DND-41 (cell line): ENCODE data around the gene FN3KRP.

Experiments
- ATAC-seq: fragments of 200-7000 bp; cut with Tn5 transposase; 3 replicates; pipeline ENCODE4 v1.9.1; 2021; ENCODE audit warnings: low read depth; ENCODE audit not compliant: insufficient read depth
- DNase-seq: peaks from one replicate; pipeline ENCODE4 v3.0.0-alpha.2; 2020
- H2AFZ ChIP-seq: 2 replicates; pipeline ENCODE4 v1.6.0; 2012; ENCODE audit warnings: low read depth, low read length
- H3K27ac ChIP-seq: 2 replicates; pipeline ENCODE4 v1.5.1; 2012; ENCODE audit warnings: low read length, inconsistent platforms
- H3K27me3 ChIP-seq: fragments of 200-600 bp; sonication (generic); 2 replicates; pipeline ENCODE4 v1.6.0; 2012; ENCODE audit warnings: low read length, mild to moderate bottlenecking, inconsistent platforms; ENCODE audit not compliant: insufficient read depth, poor library complexity
- H3K36me3 ChIP-seq: 2 replicates; pipeline ENCODE4 v1.5.1; 2012; ENCODE audit warnings: low read length, inconsistent platforms; ENCODE audit not compliant: insufficient read depth
- H3K4me1 ChIP-seq: 2 replicates; pipeline ENCODE4 v1.5.1; 2012; ENCODE audit warnings: mild to moderate bottlenecking, low read length; ENCODE audit not compliant: insufficient read depth
- H3K4me2 ChIP-seq: 2 replicates; pipeline ENCODE4 v1.6.0; 2012; ENCODE audit warnings: mild to moderate bottlenecking, moderate library complexity, low read length, inconsistent platforms; ENCODE audit not compliant: insufficient read depth
- H3K4me3 ChIP-seq, 2 experiments: fragments of 200-600 bp in 1 of 2; shearing (Covaris generic) in 1 of 2; 2 replicates each; pipeline ENCODE4 v1.5.1; 2012 to 2016; ENCODE audit warnings: inconsistent platforms in 2 of 2, low read length in 2 of 2, mild to moderate bottlenecking in 2 of 2, low read depth in 1 of 2, moderate library complexity in 1 of 2
- H3K79me2 ChIP-seq: 2 replicates; pipeline ENCODE4 v1.6.0; 2012; ENCODE audit warnings: low read length, inconsistent platforms; ENCODE audit not compliant: insufficient read depth
- H3K9ac ChIP-seq: 2 replicates; pipeline ENCODE4 v1.6.0; 2012; ENCODE audit warnings: low read depth, mild to moderate bottlenecking, inconsistent platforms, low read length, moderate library complexity
- H3K9me3 ChIP-seq: 2 replicates; pipeline ENCODE4 v1.5.1; 2012; ENCODE audit warnings: low read length, moderate library complexity, mild to moderate bottlenecking, inconsistent platforms; ENCODE audit not compliant: insufficient read depth, severe bottlenecking
- H4K20me1 ChIP-seq: 2 replicates; pipeline ENCODE4 v1.6.0; 2012; ENCODE audit warnings: low read length; ENCODE audit not compliant: insufficient read depth
- CTCF ChIP-seq: IDR thresholded peaks from 2 replicates; pipeline ENCODE4 v1.5.1; 2012; ENCODE audit warnings: borderline replicate concordance, low read length, moderate library complexity, mild to moderate bottlenecking; ENCODE audit not compliant: poor library complexity, severe bottlenecking; ENCODE audit errors: extremely low read depth
- EZH2 ChIP-seq: IDR thresholded peaks from 3 replicates; pipeline ENCODE4 v1.6.1; 2012; ENCODE audit warnings: borderline replicate concordance, low read depth, mild to moderate bottlenecking, moderate library complexity, low read length, inconsistent platforms; ENCODE audit not compliant: severe bottlenecking

FN3KRP gene

GRCh38 chr17:82686366-82687324 lies 29.9 kb upstream of the FN3KRP start:
- Histone ChIP-seq H3K4me1 (no peaks in the 10 kb centered on the region), H3K9me3 (peaks cover 2% of the 10 kb centered on the region), H3K9ac (no peak overlapping the region), H3K27me3 (no peaks in the 10 kb centered on the region), H2AFZ (no peak overlapping the region), H3K36me3 (no peaks in the 10 kb centered on the region), H4K20me1 (no peaks in the 10 kb centered on the region), H3K4me3 (no peak overlapping the region), H3K79me2 (no peaks in the 10 kb centered on the region), H3K27ac (no peak overlapping the region), H3K4me2 (no peak overlapping the region)
- TF ChIP-seq CTCF (no peak), EZH2 (no peak)
- no peak for DNase-seq
- ATAC-seq, result no peak

GRCh38 chr17:82687375-82687861 lies 29.1 kb upstream of the FN3KRP start:
- no peak for ATAC-seq
- DNase-seq, result no peak
- Histone ChIP-seq H3K4me3 (no peak overlapping the region), H3K36me3 (no peaks in the 10 kb centered on the region), H3K9me3 (no peaks in the 10 kb centered on the region), H3K27ac (no peak overlapping the region), H3K9ac (no peak overlapping the region), H3K27me3 (no peaks in the 10 kb centered on the region), H2AFZ (no peak overlapping the region), H3K4me2 (no peak overlapping the region), H3K79me2 (no peaks in the 10 kb centered on the region), H3K4me1 (no peaks in the 10 kb centered on the region), H4K20me1 (no peaks in the 10 kb centered on the region)
- TF ChIP-seq CTCF, result no peak
- TF ChIP-seq EZH2, result no peak

GRCh38 chr17:82687871-82688270 lies 28.6 kb upstream of the FN3KRP start:
- Histone ChIP-seq H4K20me1 (no peaks in the 10 kb centered on the region), H3K9ac (no peak overlapping the region), H3K9me3 (no peaks in the 10 kb centered on the region), H3K4me2 (no peak overlapping the region), H3K79me2 (no peaks in the 10 kb centered on the region), H3K4me1 (no peaks in the 10 kb centered on the region), H3K27me3 (no peaks in the 10 kb centered on the region), H3K36me3 (no peaks in the 10 kb centered on the region), H2AFZ (no peak overlapping the region), H3K4me3 (no peak overlapping the region), H3K27ac (no peak overlapping the region)
- DNase-seq (no peak), ATAC-seq (no peak)
- TF ChIP-seq CTCF (no peak), EZH2 (no peak)
